Upper lobe of right lung (tissue), 1 donor: Measurements from ENCODE around the gene OR5AK2. TPM values are rescaled to one million over a fixed set of nuclear protein-coding genes. Genes with fewer than 3 reads are reported as not detected.

Experiments
- ATAC-seq: fragments of 200-7000 bp; cut with Tn5 transposase; one replicate; pipeline ENCODE4 v1.9.1; 2020; ENCODE audit warnings: mild to moderate bottlenecking, moderate library complexity
- DNase-seq: peaks from one replicate; pipeline ENCODE4 v3.0.0-alpha.2; 2020
- H3K27ac ChIP-seq: fragments of 200-600 bp; one replicate; pipeline ENCODE4 v1.8.0; 2022
- H3K27me3 ChIP-seq: fragments of 200-600 bp; one replicate; pipeline ENCODE4 v1.8.0; 2022; ENCODE audit warnings: mild to moderate bottlenecking
- H3K36me3 ChIP-seq: fragments of 200-600 bp; one replicate; pipeline ENCODE4 v1.8.0; 2022
- H3K4me1 ChIP-seq: fragments of 200-600 bp; one replicate; pipeline ENCODE4 v1.8.0; 2022
- H3K4me3 ChIP-seq: fragments of 200-600 bp; one replicate; pipeline ENCODE4 v1.8.0; 2022; ENCODE audit warnings: mild to moderate bottlenecking
- H3K9me3 ChIP-seq: fragments of 200-600 bp; one replicate; pipeline ENCODE4 v1.8.0; 2022
- CTCF ChIP-seq: fragments of 200-600 bp; IDR thresholded peaks from one replicate; pipeline ENCODE4 v1.8.0; 2022; ENCODE audit warnings: antibody characterized with exemption
- intact Hi-C: fragments of 100-400 bp; cut with DNase I; formaldehyde crosslinking; loops from one replicate; pipeline ENCODE4 v1.11.0; 2022
- total RNA-seq: library from RNA; stranded (reverse); fragmentation: NEBNext Ultra II Directional; extraction: Animal tissue kit (Norgen Biotek cat#: 25700); gene quantifications from one replicate; pipeline ENCODE4 v1.2.1, GENCODE V29; 2021
- donor health status: DM: no; HTN: yes; CAD: no; lungs with severe emphysema.

The OR5AK2 gene
- total RNA-seq, 1 donor from 2014 or later = not detected

- Histone ChIP-seq H3K4me3 (no peak overlapping the region), H3K36me3 (no peaks in the 10 kb centered on the region), H3K4me1 (no peaks in the 10 kb centered on the region), H3K27ac (no peak overlapping the region), H3K27me3 (no peaks in the 10 kb centered on the region), H3K9me3 (no peaks in the 10 kb centered on the region)
- no peak for TF ChIP-seq CTCF
- intact Hi-C loops = no loop called here
- DNase-seq (no peak), ATAC-seq (no peak)
Measured at GRCh38 chr11:57008373-57008772, 19.7 kb downstream of the OR5AK2 start.

GRCh38 chr11:57015679-57016078 lies 27.0 kb downstream of the OR5AK2 start:
- intact Hi-C loops = no loop called here
- H3K27ac ChIP-seq = no peak overlapping the region
- no peak overlapping the region for H3K4me3 ChIP-seq
- no peaks in the 10 kb centered on the region for H3K4me1 ChIP-seq
- TF ChIP-seq CTCF = no peak
- H3K36me3 ChIP-seq = no peaks in the 10 kb centered on the region
- ATAC-seq (no peak), DNase-seq (no peak)
- H3K27me3 ChIP-seq = no peaks in the 10 kb centered on the region
- no peaks in the 10 kb centered on the region for H3K9me3 ChIP-seq

- no peak for TF ChIP-seq CTCF
Measured at GRCh38 chr11:57031556-57031955, 42.8 kb downstream of the OR5AK2 start.

More at GRCh38 chr11:57031556-57031955, 42.8 kb downstream of the OR5AK2 start:
- no peaks in the 10 kb centered on the region for H3K36me3 ChIP-seq
- DNase-seq (no peak), ATAC-seq (no peak)
- H3K4me1 ChIP-seq = no peaks in the 10 kb centered on the region
- no peaks in the 10 kb centered on the region for H3K9me3 ChIP-seq
- H3K27ac ChIP-seq = no peak overlapping the region
- H3K4me3 ChIP-seq = no peak overlapping the region
- no peaks in the 10 kb centered on the region for H3K27me3 ChIP-seq
- intact Hi-C loops = no loop called here

Other genes with a start within 250 kb of the OR5AK2 start
- not detected for gene OR9G4, start 240.2 kb upstream of the OR5AK2 start, total RNA-seq
- gene LRRC55, start 193.0 kb downstream of the OR5AK2 start, total RNA-seq = not detected
- 1.2 TPM for gene APLNR, start 248.3 kb downstream of the OR5AK2 start, total RNA-seq